Activated naive CD4-positive, alpha-beta T cell treated with anti-CD3 and anti-CD28 coated beads, Interleukin-2, amount 10 ng/mL, durations not matched to agents 7 days and 5 days (primary cell): ENCODE results near the gene NLGN1.

Source experiments
- CTCF ChIA-PET: fragments of 350-600 bp; sonication (Branson Sonifier 250); formaldehyde crosslinking; loops from one replicate; lab custom pipeline; 2021; ENCODE audit warnings: antibody characterized with exemption; lab: Charles Lee
- DNase-seq: peaks from one replicate; pipeline ENCODE4 v3.0.0-alpha.2; 2020
- H3K27ac Mint-ChIP-seq: one replicate; pipeline ENCODE4 v1.8.0; 2021; ENCODE audit warnings: mild to moderate bottlenecking, moderate library complexity, mixed read lengths
- H3K27me3 Mint-ChIP-seq: one replicate; pipeline ENCODE4 v1.8.0; 2021; ENCODE audit warnings: mild to moderate bottlenecking, mixed read lengths
- H3K36me3 Mint-ChIP-seq: one replicate; pipeline ENCODE4 v1.8.0; 2021; ENCODE audit warnings: mixed read lengths
- H3K4me1 Mint-ChIP-seq: one replicate; pipeline ENCODE4 v1.8.0; 2021; ENCODE audit warnings: mixed read lengths
- H3K4me3 Mint-ChIP-seq: one replicate; pipeline ENCODE4 v1.8.0; 2021; ENCODE audit warnings: mild to moderate bottlenecking, moderate library complexity, mixed read lengths
- H3K9me3 Mint-ChIP-seq: one replicate; pipeline ENCODE4 v1.8.0; 2021; ENCODE audit warnings: mixed read lengths

The NLGN1 gene

DNA sequence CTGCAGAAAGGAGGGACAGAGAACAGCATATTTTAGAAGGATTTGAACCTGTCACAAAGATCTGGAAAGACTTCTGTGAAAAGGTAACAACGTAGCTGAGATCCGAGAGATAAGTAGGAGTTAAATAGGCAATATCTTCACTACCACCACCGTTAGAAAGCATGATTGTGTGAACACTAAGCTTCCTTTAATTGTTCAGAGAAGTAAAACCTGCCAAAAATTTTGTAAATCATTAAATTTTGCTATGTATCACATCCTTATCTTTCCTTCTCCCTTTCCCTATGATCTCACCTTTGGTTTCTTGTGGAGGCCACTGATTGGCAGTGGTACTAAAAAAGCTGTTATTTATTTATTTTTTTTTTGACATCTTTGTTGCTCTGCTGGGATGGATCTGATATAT, 346.9 kb downstream of the NLGN1 start:
- no peak for DNase-seq
- Mint-ChIP-seq H3K4me1 (no peaks in the 10 kb centered on the region), H3K27me3 (no peaks in the 10 kb centered on the region), H3K4me3 (no peak overlapping the region), H3K36me3 (no peaks in the 10 kb centered on the region), H3K27ac (no peak overlapping the region), H3K9me3 (no peaks in the 10 kb centered on the region)
- CTCF ChIA-PET: no interaction called here

DNA sequence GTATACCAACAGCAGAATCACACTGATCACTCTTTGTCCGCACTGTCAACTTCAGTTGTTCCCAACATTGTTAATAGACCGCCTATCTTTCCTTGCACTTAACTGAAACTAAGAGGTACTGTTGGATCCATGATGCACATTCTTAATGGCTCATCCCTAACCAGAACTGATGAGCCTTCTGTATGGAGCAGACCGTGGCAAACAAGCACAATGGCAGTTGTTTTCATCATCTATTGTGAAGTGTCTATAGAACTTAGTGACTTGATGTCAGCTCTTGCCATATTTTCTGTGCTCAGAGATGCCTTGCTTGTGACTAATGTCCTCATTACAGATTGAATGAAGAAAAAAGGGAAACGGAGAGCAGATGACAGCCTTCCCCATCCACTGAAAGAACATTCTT, 347.4 kb downstream of the NLGN1 start:
- Mint-ChIP-seq H3K36me3 (no peaks in the 10 kb centered on the region), H3K27me3 (no peaks in the 10 kb centered on the region), H3K9me3 (no peaks in the 10 kb centered on the region), H3K4me3 (no peak overlapping the region), H3K4me1 (no peaks in the 10 kb centered on the region), H3K27ac (no peak overlapping the region)
- CTCF ChIA-PET: no interaction called here
- no peak for DNase-seq

DNA sequence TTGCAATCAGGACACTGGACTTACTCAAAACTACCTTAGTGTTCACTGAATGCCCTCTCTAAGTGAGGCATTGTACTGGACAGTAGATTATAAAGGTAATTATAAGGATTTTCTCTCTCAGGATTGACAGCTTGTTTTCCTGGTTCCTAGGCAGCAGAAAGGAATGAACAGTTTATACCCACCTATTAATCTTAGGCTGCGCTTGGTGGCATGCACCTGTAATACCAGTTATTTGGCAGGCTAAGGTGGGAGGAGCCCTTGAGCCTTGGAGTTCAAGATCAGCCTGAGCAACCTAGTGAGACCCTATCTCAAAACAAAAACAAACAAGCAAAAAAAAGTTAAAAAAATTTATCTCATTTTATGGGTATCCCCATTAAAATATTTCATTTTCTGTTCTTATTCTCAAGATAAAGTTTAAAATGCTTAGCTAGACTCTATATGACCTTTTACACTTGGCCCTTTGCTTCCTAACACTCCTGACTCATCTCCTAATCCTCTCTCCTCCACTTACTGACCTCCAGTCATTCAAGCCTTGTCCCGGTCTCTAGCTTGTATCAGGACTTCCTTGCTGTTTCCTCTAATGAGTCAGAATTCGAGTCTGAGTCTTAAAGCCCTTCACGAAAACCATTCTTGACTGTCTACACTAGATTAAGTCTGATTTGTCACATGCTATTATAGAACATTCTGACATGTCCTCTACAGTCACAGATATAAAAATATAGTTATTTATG, 348.6 kb downstream of the NLGN1 start:
- Mint-ChIP-seq H3K27ac (no peak overlapping the region), H3K4me3 (no peak overlapping the region), H3K27me3 (no peaks in the 10 kb centered on the region), H3K36me3 (no peaks in the 10 kb centered on the region), H3K9me3 (no peaks in the 10 kb centered on the region), H3K4me1 (no peaks in the 10 kb centered on the region)
- CTCF ChIA-PET: no interaction called here
- no peak for DNase-seq

DNA sequence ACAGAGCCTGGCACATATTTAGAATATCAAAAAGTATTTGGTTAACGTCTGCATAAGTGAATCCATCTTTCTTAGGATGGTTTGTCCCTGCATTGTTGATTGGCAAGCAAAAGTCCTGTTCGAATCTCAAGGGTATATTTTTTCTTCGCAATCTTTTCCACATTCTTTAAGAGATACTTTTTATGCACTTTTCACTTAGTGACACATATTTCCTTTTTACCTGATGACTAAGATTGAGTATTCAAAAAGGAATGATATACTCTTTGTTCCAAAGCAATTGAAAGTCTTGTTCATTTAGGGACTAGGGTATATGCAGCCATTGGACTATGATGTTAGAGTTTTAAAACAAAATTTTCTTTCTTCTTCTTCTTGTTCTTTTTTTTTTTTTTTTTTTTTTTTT, 349.9 kb downstream of the NLGN1 start:
- Mint-ChIP-seq H3K36me3 (no peaks in the 10 kb centered on the region), H3K9me3 (no peaks in the 10 kb centered on the region), H3K4me3 (no peak overlapping the region), H3K4me1 (no peaks in the 10 kb centered on the region), H3K27me3 (no peaks in the 10 kb centered on the region), H3K27ac (no peak overlapping the region)
- DNase-seq: no peak
- CTCF ChIA-PET: no interaction called here

DNA sequence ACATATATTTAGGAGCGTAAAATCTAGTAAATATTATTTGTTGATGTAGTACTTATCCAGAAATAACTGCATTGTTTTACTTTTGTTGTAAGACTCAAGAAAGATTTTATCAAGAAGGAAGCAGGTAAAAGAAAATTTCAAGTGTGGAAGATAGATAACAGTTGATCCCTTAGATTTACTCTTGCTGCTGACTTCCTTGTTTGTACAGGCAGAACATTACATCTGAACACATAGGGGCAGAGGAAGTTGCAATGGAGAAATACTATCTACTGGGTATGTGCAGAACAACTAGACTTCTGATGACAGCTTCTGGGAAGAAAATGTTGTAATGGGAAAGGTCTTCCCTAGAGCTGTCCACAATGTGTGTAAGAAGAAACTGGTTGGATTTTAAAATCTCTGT, 350.6 kb downstream of the NLGN1 start:
- Mint-ChIP-seq H3K36me3 (no peaks in the 10 kb centered on the region), H3K27me3 (no peaks in the 10 kb centered on the region), H3K4me1 (no peaks in the 10 kb centered on the region), H3K4me3 (no peak overlapping the region), H3K27ac (no peak overlapping the region), H3K9me3 (no peaks in the 10 kb centered on the region)
- CTCF ChIA-PET: no interaction called here
- no peak for DNase-seq

DNA sequence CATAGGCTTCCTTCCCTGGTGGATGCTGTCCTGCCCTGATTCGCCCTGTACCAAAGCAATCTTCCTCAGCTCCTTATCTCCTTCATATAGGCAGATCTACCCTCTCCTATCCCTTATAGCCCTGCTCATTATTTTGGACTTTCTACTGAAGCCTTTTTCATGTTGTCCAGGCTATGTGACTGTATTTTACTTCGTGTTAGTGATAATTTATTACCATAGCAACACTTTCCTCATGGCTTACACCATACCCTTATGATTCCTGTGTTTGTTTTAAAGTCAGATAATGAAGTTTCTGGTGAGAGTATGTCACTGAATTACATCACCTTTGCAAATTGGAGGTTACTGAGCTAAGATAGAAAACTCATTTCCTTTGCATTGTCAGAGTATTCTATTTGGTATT, 352.6 kb downstream of the NLGN1 start:
- Mint-ChIP-seq H3K36me3 (no peaks in the 10 kb centered on the region), H3K4me1 (no peaks in the 10 kb centered on the region), H3K4me3 (no peak overlapping the region), H3K9me3 (no peaks in the 10 kb centered on the region), H3K27me3 (no peaks in the 10 kb centered on the region), H3K27ac (no peak overlapping the region)
- no peak for DNase-seq
- CTCF ChIA-PET: no interaction called here

DNA sequence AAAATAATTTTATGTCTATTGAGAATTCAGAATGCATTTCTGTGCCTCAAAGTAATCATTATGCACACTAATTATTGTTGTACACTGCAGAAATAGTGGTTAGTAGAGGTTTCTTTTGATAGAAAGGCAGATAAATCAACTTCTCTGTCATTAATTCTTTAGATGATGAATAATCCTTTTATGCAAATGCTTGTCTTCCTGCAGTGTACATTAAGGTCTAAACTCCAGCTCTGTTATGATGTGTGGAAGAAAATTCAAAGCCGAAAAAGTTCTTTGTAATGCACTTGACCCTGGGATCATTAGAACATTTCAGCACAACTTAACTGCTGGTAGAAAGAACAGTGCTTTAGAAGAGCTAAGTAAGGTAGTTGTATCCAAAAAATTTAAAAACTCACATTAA, 353.0 kb downstream of the NLGN1 start:
- CTCF ChIA-PET: no interaction called here
- H3K9me3 Mint-ChIP-seq: no peaks in the 10 kb centered on the region
- no peaks in the 10 kb centered on the region for H3K4me1 Mint-ChIP-seq
- no peaks in the 10 kb centered on the region for H3K36me3 Mint-ChIP-seq
- no peak overlapping the region for H3K27ac Mint-ChIP-seq
- no peak overlapping the region for H3K4me3 Mint-ChIP-seq
- DNase-seq: no peak
- H3K27me3 Mint-ChIP-seq: no peaks in the 10 kb centered on the region

DNA sequence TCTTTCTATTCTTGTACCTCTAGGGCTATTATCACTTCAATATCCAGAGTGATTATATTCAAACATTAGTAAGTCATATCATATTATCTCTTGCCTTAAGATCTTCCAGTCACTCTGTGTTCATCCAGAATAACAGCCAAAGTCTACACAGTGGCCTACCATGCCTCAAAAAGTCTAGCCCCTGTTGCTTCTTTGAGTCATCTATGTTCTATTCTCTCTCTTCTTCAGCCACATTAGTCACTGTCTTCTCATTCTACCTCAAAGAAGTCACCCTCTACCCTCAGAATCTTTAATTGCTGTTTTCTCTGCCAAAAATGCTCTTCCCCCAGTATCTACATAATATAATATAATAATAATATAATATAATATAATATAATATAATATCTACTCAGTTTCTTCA, 356.0 kb downstream of the NLGN1 start:
- no peak overlapping the region for H3K27ac Mint-ChIP-seq
- DNase-seq: no peak
- no peaks in the 10 kb centered on the region for H3K27me3 Mint-ChIP-seq
- H3K9me3 Mint-ChIP-seq: no peaks in the 10 kb centered on the region
- no peaks in the 10 kb centered on the region for H3K4me1 Mint-ChIP-seq
- no peaks in the 10 kb centered on the region for H3K36me3 Mint-ChIP-seq
- CTCF ChIA-PET: no interaction called here
- no peak overlapping the region for H3K4me3 Mint-ChIP-seq

DNA sequence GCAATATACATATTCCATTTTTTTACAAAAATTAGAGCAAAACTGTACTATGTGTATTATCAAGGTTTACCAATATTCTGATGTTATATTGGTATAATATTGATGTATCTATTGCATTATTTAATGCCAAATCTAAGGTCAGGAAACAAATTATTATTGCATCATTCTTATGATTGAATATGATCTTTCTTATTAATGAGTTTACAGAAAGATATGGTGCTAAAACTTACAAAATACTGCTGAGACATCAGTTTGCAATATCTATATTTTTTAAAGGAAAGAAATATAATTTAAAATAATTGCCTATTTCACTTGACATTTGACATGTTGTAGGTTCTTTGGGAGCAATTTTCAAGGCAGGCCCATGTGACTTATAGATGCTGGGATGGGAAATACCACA, 357.6 kb downstream of the NLGN1 start:
- no peaks in the 10 kb centered on the region for H3K4me1 Mint-ChIP-seq
- no peaks in the 10 kb centered on the region for H3K9me3 Mint-ChIP-seq
- DNase-seq: no peak
- H3K27me3 Mint-ChIP-seq: no peaks in the 10 kb centered on the region
- CTCF ChIA-PET: no interaction called here
- no peak overlapping the region for H3K4me3 Mint-ChIP-seq
- H3K36me3 Mint-ChIP-seq: no peaks in the 10 kb centered on the region
- H3K27ac Mint-ChIP-seq: no peak overlapping the region

DNA sequence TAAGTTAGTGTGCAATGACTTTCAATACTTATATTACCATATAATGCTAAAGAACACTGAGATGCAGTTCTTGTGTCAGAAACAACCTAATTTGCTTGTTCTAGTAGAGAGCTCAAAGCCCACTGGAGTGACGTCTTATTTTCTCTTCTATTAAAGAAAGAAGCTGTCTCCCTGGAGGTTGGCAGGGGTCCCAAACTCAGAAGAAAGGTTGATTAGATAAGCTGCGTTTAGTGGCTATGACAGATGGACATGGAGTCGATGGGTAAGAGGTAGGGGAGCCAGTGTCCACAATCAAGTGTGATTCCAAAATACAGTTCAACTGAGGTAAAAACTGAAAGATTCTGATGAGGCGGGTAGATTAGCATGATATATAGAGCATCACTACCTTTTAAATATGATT, 363.6 kb downstream of the NLGN1 start:
- no peak for DNase-seq
- no peaks in the 10 kb centered on the region for H3K4me1 Mint-ChIP-seq
- H3K36me3 Mint-ChIP-seq: no peaks in the 10 kb centered on the region
- H3K27me3 Mint-ChIP-seq: no peaks in the 10 kb centered on the region
- H3K27ac Mint-ChIP-seq: no peak overlapping the region
- CTCF ChIA-PET: no interaction called here
- H3K4me3 Mint-ChIP-seq: no peak overlapping the region
- H3K9me3 Mint-ChIP-seq: no peaks in the 10 kb centered on the region

DNA sequence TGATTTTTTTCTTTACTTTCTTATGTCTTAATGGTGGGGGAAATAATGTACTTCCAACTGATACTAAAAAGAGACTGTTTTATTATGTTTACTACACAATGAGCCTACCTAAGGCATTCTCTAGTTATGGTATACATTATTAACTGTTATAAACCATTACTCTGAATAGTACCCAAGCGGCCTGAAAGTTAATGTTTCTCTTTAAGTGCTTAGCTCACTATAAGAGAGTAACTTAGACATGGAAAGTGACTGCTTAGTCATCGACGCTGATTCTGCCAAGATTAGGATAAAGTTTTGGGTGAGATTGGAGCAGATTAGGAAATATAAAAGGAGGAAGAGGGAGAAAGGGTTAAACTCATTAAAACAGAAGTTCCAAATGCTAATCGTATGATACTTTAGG, 365.0 kb downstream of the NLGN1 start:
- no peak for DNase-seq
- Mint-ChIP-seq H3K4me1 (no peaks in the 10 kb centered on the region), H3K36me3 (no peaks in the 10 kb centered on the region), H3K27me3 (no peaks in the 10 kb centered on the region), H3K27ac (no peak overlapping the region), H3K9me3 (no peaks in the 10 kb centered on the region), H3K4me3 (no peak overlapping the region)
- CTCF ChIA-PET: no interaction called here

DNA sequence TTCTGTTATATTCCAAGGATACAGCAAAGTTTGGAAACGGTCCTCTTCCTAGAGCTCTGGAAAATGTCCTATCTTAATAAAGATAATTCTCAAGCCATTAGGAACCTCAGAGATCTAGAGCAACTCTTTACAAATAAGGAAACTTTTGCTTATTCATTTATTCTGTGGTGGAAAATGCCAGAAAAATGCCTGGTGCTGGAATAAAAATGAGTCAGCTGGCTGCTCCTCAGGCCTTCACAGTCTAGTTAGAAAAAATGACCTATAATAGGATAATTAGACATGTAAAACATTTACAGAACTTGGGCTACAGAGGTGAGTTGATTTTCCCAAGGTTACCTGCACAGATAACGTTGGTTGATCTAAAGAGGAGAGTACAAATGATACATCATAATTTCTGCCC, 372.5 kb downstream of the NLGN1 start:
- Mint-ChIP-seq H3K27me3 (no peaks in the 10 kb centered on the region), H3K36me3 (no peaks in the 10 kb centered on the region), H3K4me3 (no peak overlapping the region), H3K27ac (no peak overlapping the region), H3K4me1 (no peaks in the 10 kb centered on the region), H3K9me3 (peaks cover 2% of the 10 kb centered on the region)
- DNase-seq: no peak
- CTCF ChIA-PET: no interaction called here

DNA sequence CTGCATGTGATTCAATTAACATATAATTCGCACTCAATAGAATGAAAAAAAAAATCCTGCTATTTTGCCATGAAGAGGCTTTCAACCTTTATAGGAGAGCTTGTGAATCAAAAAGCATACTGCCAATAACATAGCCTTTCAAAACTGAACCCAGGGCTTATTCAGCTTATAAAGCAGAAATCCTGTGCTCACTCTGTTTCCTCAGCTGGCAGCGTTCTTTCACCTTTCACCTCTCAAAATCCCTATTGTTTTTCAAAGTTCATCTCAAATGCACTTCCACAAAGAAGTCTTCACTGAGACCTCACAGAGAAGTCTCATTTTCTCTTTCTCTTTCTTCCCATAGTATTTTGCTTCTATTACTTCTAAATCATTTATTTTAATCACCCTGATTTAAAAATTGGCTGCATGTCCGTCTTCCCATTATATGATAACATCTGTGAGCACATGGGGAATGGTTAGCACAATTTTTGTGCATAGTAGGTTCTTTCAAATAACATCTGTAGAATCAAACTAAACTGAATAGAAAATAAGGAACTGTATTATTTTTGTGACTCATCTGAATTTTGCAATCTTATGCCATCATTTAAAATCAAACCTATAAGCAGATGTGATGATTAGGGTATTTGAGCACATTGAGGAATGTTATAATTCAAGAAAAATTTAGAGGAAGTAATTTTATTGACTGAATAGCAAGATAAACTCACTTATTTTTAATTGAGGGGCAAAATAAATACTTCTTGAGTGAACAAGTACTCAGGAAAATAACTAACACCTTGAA, 373.4 kb downstream of the NLGN1 start:
- Mint-ChIP-seq H3K9me3 (peaks cover 2% of the 10 kb centered on the region), H3K4me1 (no peaks in the 10 kb centered on the region), H3K27ac (no peak overlapping the region), H3K4me3 (no peak overlapping the region), H3K27me3 (no peaks in the 10 kb centered on the region), H3K36me3 (no peaks in the 10 kb centered on the region)
- no peak for DNase-seq
- CTCF ChIA-PET: no interaction called here

DNA sequence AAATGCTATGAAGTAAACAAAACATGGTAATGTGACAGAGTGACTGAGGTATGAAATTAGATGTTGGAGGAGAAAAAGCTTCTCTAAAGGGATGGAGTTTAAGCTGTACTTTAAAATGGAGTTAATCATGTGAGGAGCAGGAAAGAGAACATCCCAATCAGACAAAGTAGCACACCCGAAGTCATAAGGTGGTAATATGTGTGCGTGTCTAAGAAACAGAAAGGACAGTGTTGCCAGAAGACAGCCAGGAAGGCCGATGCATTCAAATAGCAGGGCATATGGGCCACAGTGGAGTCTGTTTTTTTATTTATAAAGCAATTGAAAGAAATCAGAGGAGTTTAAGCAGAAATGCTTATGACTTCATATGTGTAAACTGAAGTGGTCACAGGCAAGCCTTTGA, 376.3 kb downstream of the NLGN1 start:
- no peaks in the 10 kb centered on the region for H3K9me3 Mint-ChIP-seq
- H3K4me3 Mint-ChIP-seq: no peak overlapping the region
- no peaks in the 10 kb centered on the region for H3K27me3 Mint-ChIP-seq
- CTCF ChIA-PET: no interaction called here
- no peak for DNase-seq
- no peak overlapping the region for H3K27ac Mint-ChIP-seq
- H3K36me3 Mint-ChIP-seq: no peaks in the 10 kb centered on the region
- H3K4me1 Mint-ChIP-seq: no peaks in the 10 kb centered on the region

DNA sequence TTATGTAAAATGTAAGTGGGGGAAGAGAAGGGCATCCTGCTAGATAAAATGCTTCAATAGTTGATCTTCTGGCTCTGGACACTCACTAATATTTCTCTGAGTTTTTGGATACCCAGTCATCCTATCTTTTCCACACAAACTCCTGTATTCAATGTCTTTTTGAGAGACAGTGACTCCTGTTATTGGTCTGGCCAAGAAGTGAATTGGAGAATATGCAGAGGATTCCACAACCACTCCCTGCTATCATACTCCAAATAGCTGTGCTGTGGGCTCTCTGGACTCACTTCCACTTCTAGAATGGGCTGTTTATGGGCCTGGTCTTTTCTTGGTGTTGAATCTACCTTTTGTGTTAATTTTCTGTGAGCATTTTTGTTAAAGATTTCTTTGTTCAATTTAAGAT, 376.8 kb downstream of the NLGN1 start:
- CTCF ChIA-PET: no interaction called here
- no peak overlapping the region for H3K27ac Mint-ChIP-seq
- no peaks in the 10 kb centered on the region for H3K4me1 Mint-ChIP-seq
- no peaks in the 10 kb centered on the region for H3K9me3 Mint-ChIP-seq
- H3K4me3 Mint-ChIP-seq: no peak overlapping the region
- DNase-seq: no peak
- no peaks in the 10 kb centered on the region for H3K27me3 Mint-ChIP-seq
- H3K36me3 Mint-ChIP-seq: no peaks in the 10 kb centered on the region
